NCI-H2029 (cell line): ENCODE data around the gene FGF2.
"Not testable (repeated sequence)": the region's sequence is repeated elsewhere in the genome, so short reads cannot be mapped to it uniquely, and the experiment has no call there.

Experiments used
- DNase-seq: peaks from one replicate; lab custom pipeline; 2025; lab: John Stamatoyannopoulos, UW

FGF2 gene

DNA sequence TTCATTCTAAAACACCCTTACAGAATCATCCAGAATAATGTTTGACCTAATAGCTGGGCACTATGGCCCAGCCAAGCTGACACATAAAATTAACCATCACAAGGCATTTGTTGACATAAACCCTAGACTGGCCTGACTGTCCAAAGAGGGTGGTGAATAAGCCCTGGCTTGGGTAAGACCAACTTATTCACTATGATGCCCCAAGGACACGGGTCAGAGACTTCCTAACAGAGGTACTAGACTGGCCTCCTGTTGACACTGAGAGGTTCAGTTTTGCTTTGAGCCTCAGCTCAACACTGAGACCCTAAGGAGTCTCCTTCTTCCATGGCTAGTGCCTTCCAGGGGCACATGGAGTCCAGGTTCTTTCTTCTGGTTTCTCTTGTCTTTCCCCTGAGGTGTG is 21.3 kb downstream of the FGF2 start:
- no peak for DNase-seq

DNA sequence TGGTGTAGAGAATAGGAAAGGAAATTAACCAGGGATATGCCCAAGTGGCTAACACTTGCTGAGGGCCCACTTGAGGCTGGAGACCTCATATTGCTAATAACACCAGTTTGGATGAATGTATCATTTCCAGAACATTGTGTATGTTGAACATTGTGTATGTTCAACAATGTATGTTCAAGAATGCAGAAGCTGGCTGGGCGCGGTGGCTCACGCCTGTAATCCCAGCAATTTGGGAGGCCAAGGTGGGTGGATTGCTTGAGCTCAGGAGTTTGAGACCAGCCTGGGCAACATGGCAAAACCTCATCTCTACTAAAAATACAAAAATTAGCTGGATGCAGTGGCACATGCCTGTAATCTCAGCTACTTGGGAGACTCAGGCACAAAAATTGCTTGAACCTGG is 23.2 kb downstream of the FGF2 start:
- DNase-seq = not testable (repeated sequence)

DNA sequence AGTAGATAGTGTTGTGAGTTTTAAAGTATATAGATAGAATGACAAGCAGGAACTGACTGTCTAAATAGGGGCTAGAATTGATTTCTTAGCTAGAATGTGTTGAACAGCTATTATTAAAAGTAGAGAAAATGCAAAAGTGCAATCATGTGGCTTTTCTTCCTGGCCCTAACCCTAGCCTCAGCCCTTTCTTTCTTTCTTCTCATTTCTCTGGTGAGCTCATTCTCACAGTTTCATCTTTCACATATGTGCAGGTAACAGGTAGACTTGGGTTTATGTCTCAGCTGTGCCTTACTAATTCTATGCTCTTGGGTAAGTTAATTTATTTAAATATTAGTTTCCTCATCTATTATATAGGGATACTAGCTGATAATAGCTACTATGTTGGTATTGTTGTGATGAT is 24.9 kb downstream of the FGF2 start:
- DNase-seq = no peak

DNA sequence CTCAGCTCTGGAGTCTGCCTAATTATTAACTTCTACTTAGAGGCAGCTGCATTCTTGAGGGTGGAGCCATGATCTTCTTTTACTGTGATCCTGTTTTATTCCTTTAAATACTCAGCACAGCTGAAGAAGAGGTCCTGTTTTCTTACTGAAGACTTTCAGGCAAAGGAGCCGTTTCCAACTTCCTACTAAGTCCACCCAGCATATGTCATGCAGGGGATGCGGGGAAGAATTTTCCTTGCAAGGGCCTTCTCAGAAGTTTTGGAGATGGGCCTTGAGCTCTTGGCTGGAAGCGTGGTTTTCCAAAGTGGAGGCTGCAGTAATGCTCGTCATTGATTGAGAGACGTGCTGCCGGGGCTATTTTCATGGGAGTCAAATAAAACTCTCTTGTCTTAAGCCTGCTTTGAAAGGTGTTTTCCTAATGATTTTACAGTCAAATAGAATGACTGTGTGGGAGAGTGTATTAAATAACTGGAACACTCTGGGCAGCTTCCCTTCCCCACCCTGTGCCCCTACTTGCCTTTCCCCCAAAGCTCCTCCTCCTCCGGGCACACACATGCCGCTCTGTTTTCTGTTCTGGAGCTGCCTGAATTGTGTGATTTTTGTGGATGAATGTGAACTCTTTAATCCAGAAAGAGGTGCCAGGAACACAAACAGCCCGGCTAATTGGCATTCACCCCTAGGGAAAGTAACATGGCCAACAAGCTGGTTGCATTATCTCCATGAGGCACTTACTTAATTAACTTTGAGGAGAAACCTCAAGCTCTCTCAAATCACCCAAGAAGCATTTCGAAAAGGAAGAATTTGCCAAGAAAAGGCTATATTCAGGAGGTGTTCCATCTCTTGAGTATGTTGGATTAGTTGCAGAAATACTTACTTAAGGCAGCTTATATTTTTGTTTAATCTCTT is 28.1 kb downstream of the FGF2 start:
- DNase-seq = no peak

DNA sequence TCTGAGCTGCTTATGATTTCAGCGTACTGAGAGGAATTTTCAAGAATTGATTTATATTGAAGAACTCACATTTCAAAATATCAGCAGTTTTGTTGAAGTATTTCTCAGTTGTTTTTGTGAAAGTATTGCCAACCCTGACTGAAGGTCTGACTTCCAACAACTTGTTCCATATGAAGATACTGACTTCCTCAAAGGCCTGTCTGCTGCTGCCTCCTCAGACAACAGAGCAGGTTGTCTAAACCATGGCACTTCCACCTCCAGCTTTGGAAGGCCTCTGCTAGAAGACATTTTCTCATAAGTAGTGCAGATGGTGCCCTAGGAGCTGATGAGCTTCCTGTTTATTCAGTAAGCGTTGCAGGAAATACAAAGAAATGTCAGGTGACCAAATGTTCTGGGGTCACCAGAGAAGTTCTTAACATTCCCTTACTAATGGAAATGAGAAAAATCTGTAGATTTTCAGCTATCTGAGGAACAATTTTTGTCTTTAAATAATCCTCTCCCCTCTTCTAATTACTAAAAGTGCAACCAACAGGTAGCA is 28.8 kb downstream of the FGF2 start:
- no peak for DNase-seq

DNA sequence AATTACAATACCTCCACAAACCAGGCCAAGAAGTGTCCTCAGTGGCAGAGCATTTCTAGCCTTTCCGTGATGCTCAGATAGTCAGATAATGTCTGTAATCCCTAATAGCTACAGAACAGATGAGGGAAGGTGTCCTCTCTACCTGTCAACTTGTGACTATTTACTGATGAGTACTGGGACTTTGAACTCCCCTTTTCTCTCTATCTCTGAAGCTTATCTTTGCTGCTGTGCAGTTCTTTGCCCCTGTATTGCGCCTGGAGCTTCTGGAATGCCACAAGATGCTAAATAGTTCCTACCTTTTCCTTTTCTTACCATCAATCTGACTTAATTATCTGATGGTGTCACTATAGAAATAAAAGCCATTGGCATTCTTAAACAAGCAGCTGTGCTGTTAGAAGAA is 30.5 kb downstream of the FGF2 start:
- no peak for DNase-seq

DNA sequence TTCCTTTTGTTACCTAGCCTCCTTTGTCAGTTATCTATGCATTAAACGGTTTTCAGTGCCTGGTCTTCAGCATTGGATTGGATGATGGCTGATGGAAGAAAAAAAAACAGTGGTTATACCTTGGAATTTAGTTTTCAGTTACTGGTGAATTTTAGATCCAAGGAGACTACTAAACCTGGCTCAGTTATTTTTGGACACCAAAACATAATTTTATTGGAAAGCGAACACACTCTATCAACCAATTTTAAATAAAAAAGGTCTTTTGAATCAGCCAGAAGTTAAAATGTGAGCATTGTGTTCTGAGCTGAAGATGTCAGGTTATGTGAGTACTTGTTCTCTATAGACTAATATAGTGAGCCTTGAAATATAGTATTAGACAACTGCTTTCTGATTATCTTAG is 32.1 kb downstream of the FGF2 start:
- DNase-seq = no peak

DNA sequence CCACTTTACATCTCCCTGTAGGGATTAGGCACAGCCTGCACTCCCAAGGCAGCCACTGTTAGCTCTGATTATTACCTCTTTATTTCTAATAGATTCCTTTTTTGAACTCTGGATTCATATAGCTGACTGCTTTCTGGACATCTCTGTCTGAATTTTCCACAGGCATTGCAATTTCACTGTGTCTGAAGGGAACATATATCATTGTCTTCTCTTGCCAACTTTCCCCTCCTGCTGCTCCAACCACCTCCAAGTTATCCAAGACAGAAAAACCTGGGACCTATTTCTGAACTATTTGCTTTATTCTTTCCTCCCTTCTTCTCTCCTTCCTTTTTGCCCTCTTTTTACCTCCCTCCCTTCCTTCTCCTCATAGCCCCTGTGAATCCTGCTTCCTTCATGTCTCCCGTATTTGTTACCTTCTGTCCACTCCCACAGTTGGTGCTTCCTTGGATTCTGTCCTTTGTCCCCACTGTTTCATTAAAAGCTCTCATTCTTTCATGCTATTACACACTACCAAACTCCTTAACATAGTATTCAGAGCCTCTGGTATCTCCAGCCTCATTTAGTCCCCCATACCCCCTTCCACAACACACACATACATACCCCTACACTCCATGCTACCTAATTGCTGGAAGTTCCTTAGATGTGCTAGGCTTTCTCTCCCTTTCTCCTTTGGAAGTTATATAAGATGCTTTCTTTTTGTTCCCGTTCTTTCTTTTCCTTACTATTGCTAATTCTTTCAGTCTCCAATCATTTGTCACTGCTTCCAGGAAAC is 34.7 kb downstream of the FGF2 start:
- DNase-seq = no peak

DNA sequence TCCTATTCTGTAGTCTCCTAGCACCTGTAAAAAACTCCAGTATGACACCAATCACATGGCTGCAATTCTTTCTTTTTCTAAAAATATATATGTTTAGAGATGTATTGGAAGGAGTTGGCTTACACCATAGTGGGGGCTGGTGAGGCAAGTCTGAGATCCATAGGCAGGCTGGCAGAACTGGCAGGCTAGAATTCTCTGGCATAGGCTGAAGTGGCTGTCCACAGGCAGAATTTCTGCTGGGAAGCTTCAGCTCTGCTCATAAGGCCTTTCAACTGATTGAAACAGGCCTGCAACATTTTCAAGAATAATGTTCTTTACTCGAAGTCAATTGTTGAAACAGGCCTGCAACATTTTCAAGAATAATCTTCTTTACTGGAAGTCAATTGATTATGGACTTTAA is 37.0 kb downstream of the FGF2 start:
- no peak for DNase-seq

DNA sequence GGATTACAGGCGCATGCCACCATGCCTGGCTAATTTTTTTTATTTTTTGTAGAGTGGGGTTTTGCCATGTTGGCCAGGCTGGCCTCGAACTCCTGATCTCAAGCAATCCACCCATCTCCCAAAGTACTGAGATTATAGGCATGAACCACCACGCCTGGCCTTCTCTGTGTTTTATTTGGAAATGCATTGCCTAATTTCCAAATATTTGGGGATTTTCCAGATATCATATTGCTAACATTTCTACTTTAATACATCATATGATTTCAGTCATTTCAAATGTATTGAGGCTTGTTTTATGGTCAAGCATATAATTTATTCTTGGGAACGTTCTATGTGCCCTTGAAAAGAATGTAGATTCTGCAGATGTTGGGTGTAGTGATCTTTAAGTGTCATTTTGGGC is 38.8 kb downstream of the FGF2 start:
- no peak for DNase-seq

DNA sequence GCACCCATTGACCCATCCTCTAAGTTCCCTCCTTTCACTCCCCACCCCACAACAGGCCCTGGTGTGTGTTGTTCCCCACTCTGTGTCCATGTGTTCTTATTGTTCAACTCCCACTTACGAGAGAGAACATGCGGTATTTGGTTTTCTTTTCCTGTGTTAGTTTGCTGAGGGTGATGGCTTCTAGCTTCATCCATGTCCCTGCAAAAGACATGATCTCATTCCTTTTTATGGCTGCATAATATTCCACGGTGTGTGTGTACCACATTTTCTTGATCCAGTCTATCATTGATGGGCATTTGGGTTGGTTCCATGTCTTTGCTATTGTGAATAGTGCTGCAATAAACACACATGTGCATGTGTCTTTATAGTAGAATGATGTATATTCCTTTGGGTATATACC is 41.6 kb downstream of the FGF2 start:
- not testable (repeated sequence) for DNase-seq

DNA sequence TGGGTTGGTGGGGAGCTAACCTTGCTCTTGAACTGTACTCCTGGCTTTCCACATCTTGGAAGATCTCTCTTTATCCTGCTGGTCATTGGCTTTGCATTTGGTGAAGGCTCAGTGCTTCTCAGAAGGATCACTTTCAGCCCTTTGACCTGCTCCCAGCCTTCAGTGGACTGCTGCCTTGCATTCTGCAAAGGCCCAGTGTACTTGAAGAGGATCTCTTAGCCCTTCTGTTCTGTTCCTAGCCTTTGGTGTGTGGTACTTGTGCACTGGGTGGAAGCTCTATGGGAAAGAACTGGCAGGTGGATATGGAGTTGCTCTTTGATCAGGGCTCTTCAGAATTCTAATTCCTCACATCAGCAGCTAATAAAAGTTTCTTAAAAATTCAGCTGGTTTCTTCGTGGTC is 46.5 kb downstream of the FGF2 start:
- DNase-seq = no peak

DNA sequence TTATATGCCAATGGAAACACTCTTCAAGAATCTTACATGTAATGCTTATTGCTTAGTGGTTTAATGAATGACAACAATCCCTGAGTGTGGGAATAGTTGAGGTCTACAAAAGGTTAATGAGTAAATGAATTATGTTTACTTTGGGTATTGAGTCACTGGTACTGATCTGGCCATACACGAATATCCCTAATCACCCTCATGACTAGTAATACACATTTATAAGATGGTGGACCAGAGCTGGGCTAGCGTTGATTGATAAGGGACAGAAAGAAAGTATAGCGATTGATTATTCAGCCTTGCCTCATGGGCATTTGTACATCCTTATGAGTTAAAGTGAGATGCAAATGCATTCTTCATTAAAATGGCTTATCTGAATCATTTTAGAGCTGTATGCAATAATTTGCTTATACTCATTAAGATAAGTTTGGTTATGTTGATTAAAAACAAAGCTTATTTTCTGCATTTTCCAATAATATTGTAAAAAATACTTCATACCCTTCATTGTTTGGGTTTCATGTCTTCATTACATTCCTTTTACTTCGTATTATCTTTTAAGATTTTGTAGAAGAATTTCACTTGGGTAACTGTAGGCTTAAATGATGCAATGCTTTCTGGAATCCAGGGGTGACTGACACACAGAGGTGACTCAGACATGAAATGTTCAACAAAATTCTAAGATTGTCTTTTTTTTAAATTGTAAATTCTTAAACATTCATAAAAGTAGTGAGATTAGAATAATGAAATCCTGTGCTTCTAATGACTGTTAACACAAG is 47.4 kb downstream of the FGF2 start:
- DNase-seq = no peak

DNA sequence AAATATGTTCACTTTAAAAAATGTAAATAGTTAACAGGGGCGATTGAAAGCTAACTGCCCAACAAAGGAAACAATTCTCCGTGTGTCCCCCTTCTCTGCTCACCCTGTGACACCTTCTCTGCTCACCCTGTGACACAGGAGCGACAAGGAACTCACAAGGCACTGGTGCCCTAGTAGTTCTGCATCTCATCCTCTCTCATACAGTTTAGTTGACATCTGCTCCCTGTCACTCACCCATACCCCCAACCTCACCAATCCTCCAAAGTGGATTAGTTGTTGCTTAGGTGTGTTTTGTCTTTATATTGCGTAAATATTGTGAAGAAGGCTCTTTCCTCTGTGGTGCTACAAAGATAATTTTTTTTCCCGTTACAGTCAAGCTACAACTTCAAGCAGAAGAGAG is 49.3 kb downstream of the FGF2 start:
- DNase-seq = no peak

DNA sequence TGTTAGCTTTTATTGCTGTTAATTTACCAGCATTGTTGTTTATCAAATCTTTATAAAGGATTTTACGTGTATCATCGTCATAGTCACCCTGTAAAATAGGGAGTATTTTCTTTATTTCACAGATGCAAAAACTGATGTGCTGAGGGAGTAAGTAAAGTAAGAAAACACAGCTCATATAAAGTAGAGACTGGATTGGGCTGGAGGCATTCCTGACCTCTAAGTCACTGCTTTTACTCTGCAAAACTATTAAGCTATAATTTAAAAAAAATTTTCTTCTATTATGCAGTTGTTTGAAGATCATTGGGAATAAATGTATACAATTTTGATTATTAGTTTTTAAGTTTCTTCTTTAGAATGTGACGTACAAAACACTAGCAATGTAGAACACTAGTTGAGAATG is 49.8 kb downstream of the FGF2 start:
- no peak for DNase-seq

DNA sequence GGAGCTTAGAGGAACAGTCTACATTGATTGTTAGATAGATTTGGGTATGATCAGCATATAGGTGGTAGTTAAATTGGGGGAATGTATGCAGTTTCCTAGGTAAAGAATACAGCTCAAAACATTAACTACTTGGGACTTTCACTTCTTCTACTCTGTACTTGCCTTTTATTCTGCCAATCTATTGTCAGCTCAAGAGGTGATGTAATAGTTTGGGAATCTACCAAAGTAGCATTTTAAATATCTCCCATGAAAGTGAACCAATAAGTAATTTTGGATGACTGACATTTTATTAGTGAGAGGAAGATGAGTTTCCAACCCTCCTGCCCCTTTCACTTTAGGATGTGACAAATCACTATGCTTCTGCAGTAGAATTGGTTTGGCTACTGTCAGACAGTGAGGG is 52.4 kb downstream of the FGF2 start:
- DNase-seq = no peak

DNA sequence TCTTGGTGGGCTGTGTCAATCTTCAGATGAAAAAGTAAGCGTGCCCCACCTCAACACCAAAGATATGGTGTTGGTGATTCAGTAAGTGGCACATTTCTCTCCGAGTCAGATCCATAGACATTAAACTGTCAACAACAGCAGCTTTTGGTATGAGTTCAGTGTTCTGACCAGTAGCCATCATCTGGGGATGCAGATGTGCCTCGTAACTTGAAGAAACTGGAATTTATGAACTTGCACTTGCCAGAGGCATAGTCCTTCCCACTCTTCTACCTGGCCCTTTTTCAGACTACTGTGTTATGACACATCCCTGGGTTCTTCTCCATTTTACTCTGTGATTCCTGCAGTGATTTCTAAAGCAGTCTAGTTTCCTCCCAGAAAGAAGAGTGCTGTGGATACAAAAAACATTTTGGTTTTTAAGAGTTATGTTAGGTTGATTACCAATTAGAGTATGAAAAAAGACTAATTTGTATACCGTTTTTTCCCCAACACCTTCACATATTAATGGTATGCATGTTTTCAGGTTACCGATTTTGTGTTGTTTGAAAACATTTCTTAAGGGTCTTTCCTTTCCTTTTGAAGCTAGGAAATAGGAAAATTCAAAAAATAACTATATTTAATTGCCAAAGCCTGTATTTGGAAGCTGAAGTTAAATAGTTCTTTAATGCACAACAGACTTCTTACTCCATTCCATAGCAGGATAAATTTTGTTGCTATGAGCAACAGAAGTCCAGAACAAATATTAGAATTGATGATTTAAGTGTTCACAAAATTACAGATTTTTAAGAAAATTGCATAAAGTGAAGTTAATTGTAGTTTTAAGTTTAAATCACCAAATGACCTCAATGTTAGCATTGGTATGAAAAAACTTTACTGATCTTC is 56.5 kb downstream of the FGF2 start:
- no peak for DNase-seq

DNA sequence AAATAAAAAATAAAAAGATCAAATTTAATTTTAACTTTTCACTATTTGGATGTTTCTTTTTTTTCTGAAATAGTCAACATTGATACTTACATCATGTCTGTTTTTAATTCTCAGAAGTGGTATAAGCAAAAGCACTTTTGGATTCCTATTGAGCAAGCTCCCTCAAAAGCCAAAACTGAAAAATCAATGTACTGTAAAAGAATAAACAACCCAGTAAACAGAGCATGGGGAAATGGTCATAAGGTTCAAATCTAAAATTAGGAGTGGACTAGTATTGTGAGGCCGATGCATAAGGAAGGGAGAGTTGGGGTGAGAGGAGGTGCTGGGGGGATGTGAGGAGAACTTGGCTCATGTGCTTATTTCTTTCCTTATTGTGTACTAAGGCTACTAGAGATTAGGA is 57.9 kb downstream of the FGF2 start:
- DNase-seq = no peak

DNA sequence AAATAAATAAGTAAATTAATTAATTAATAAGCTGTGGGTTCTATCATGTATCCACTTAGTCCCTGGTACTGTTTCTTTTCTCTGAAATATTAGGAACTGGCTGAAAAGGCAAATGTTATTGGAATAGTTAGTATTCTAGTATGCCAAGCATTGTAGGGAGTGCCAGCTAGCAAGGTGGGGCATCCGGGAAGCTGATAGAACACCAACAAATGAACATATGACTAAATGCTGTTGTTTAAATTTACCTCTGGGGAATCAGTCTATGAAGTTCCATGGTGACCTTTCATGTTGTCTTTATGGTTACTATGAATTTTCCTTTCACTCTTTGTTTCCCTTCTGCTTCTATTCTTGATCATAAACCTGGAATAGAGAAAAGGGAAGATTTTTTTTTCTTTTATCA is 63.1 kb downstream of the FGF2 start:
- DNase-seq = no peak

DNA sequence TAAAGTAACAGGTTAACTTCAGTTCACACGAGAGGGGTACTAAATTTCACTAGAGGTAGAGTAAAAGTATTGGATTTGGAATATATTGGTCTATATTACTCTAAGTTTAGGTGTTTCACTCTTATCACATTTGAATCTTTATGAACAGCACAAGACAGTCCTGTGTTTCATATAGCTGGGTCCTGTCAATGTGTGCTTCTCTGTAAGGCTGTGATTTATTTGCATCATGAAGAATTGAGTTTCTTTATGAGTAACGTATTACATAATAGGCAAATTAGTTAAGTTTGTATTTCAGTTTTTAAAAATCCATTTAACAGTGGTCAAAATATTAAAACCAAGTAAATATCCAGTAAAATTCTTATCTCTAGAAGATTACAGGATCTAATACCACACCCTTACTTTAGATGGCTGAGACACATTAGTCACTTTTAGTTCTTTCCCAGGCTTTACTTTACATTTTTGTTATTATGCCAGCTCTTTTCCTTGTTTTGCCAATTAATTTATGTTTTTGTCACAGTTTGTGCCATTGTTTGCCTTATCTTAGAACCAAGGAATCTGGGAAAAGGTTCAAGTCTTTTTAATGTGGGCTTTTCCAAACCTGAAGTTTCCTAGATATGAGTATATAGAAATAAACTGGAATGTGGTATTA is 63.6 kb downstream of the FGF2 start:
- no peak for DNase-seq

DNA sequence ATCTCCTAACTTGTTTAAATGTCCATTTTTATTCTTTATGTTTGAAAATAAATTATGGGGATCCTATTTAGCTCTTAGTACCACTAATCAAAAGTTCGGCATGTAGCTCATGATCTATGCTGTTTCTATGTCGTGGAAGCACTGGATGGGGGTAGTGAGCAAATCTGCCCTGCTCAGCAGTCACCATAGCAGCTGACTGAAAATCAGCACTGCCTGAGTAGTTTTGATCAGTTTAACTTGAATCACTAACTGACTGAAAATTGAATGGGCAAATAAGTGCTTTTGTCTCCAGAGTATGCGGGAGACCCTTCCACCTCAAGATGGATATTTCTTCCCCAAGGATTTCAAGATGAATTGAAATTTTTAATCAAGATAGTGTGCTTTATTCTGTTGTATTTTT is 68.2 kb downstream of the FGF2 start:
- DNase-seq = no peak
